Ascending aorta (tissue), 2 donors: ENCODE data around the gene MEGF8. TPM values are rescaled to one million over a fixed set of nuclear protein-coding genes. Genes with fewer than 3 reads are reported as not detected.

Experiments used
- DNase-seq, 2 donors: peaks; one replicate each; pipeline ENCODE4 v3.0.0-alpha.2; 2019; ENCODE audit warnings: low spot score in 2 of 2
- H3K27ac ChIP-seq, 2 donors: fragments of 200-600 bp; sonication (generic); one replicate each; pipeline ENCODE4 v1.5.1; 2016 to 2017; ENCODE audit warnings: mild to moderate bottlenecking in 1 of 2
- H3K27me3 ChIP-seq: fragments of 200-600 bp; sonication (generic); one replicate; pipeline ENCODE4 v1.5.1; 2017
- H3K36me3 ChIP-seq, 2 donors: fragments of 200-600 bp; sonication (generic); one replicate each; pipeline ENCODE4 v1.5.1; 2016
- H3K4me1 ChIP-seq, 2 donors: fragments of 200-600 bp; sonication (generic); one replicate each; pipeline ENCODE4 v1.5.1; 2016 to 2017; ENCODE audit warnings: mild to moderate bottlenecking in 1 of 2
- H3K4me3 ChIP-seq, 2 donors: fragments of 200-600 bp; sonication (generic); one replicate each; pipeline ENCODE4 v1.5.1; 2016 to 2017; ENCODE audit warnings: mild to moderate bottlenecking in 1 of 2
- H3K9me3 ChIP-seq, 2 donors: fragments of 200-600 bp; sonication (generic); one replicate each; pipeline ENCODE4 v1.5.1; 2016
- CTCF ChIP-seq, 3 experiments: fragments of 200-600 bp in 2 of 3; fragments of 450-650 bp in 1 of 3; sonication (generic) in 2 of 3; IDR thresholded peaks; one replicate each; pipeline ENCODE4 v1.5.1; 2016 to 2019; ENCODE audit warnings: antibody characterized with exemption in 3 of 3, mild to moderate bottlenecking in 1 of 3, moderate library complexity in 1 of 3
- intact Hi-C: fragments of 100-400 bp; cut with DNase I; formaldehyde crosslinking; loops from one replicate; pipeline ENCODE4 v1.15.1; 2023
- total RNA-seq: library from RNA; depleted of rRNA; stranded (reverse); fragments of >200 nt; gene quantifications from one replicate; pipeline ENCODE4 v1.1.0, GENCODE V29; 2016

Gene MEGF8
- total RNA-seq, 1 donor from 2014 or later = 61.8 TPM

DNA sequence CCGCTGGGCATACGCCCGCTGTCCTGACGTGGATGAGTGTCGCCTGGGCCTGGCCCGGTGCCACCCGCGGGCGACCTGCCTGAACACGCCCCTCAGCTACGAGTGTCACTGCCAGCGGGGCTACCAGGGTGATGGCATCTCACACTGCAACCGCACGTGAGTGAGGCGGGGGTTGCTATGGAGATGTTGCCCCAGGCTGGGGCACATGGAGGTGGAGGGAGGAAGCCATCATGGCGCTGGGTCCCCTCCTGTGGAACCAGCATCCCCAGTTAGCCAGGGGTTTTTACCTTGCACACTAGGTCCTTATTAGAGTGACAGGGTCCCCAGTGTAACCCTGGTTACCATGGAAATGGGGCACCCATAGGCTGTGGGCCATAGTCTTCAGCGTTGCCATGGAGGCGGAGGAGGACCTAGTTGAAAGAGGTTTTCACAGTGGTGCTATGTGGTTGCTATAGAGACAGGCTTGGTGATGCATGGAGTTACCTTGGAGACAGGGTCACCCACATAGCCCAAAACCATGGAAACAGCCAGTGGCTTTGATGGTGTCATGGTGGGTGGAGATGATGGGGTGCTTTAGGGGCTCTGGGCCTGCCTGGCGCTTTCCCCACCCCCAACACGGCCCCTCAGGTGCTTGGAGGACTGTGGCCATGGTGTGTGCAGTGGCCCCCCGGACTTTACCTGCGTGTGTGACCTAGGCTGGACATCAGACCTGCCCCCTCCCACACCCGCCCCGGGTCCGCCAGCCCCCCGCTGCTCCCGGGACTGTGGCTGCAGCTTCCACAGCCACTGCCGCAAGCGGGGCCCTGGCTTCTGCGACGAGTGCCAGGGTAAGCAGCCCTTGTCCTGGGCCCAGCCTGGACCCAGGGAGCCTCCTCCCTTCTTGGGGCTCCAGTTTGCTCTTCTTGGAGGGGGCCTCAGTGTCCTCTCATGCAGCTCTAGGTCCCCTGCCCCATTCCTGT is 27.1 kb downstream of the MEGF8 start:
- Histone ChIP-seq H3K36me3 (peaks cover 31 to 68% of the 10 kb centered on the region in 2 donors), H3K27me3 (no peaks in the 10 kb centered on the region), H3K4me3 (no peak overlapping the region), H3K4me1 (no peaks in the 10 kb centered on the region), H3K9me3 (no peaks in the 10 kb centered on the region), H3K27ac (no peak overlapping the region)
- no peak for DNase-seq
- no peak for TF ChIP-seq CTCF (IDR thresholded peaks at IDR 0.05)
- intact Hi-C loops = no loop called here

- Histone ChIP-seq H3K9me3 (no peaks in the 10 kb centered on the region), H3K27me3 (no peaks in the 10 kb centered on the region), H3K36me3 (peaks cover 38 to 70% of the 10 kb centered on the region in 2 donors), H3K4me1 (no peaks in the 10 kb centered on the region), H3K27ac (no peak overlapping the region), H3K4me3 (no peak overlapping the region)
- no peak for TF ChIP-seq CTCF (IDR thresholded peaks at IDR 0.05)
- DNase-seq = no peak
- intact Hi-C loops = no loop called here
Measured at GRCh38 chr19:42353341-42354015, 28.0 kb downstream of the MEGF8 start.

DNA sequence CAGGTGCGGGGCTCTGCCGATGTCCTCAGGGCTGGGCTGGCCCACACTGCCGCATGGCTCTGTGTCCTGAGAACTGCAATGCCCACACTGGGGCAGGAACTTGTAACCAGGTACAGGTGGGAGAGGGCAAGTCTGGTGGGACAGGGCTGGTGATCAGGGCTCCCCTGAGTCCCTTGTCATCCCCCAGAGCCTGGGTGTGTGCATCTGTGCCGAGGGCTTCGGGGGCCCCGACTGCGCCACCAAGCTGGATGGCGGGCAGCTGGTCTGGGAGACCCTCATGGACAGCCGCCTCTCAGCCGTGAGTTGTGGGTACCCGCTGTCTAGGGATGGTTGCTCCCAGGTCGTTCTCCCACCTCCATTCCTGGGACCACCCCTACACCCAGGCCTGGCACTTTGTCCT is 30.5 kb downstream of the MEGF8 start:
- no peak overlapping the region for H3K27ac ChIP-seq
- H3K4me3 ChIP-seq = no peak overlapping the region
- H3K36me3 ChIP-seq = peaks cover 30 to 78% of the 10 kb centered on the region in 2 donors
- no peak for DNase-seq
- no peak for TF ChIP-seq CTCF (IDR thresholded peaks at IDR 0.05)
- H3K4me1 ChIP-seq = no peaks in the 10 kb centered on the region
- intact Hi-C loops = no loop called here
- H3K27me3 ChIP-seq = no peaks in the 10 kb centered on the region
- no peaks in the 10 kb centered on the region for H3K9me3 ChIP-seq

- intact Hi-C loops = no loop called here
Measured at GRCh38 chr19:42356686-42357085, 31.3 kb downstream of the MEGF8 start.

GRCh38 chr19:42357290-42357689 is 31.9 kb downstream of the MEGF8 start:
- Histone ChIP-seq H3K9me3 (no peaks in the 10 kb centered on the region), H3K36me3 (peaks cover 30 to 84% of the 10 kb centered on the region in 2 donors), H3K27ac (no peak overlapping the region), H3K4me3 (no peak overlapping the region), H3K4me1 (no peaks in the 10 kb centered on the region), H3K27me3 (no peaks in the 10 kb centered on the region)
- DNase-seq = no peak
- intact Hi-C loops = no loop called here
- TF ChIP-seq CTCF (IDR thresholded peaks at IDR 0.05) = no peak

More at GRCh38 chr19:42356686-42357085, 31.3 kb downstream of the MEGF8 start:
- Histone ChIP-seq H3K27ac (no peak overlapping the region), H3K4me1 (no peaks in the 10 kb centered on the region), H3K4me3 (no peak overlapping the region), H3K9me3 (no peaks in the 10 kb centered on the region), H3K36me3 (peaks cover 30 to 78% of the 10 kb centered on the region in 2 donors), H3K27me3 (no peaks in the 10 kb centered on the region)
- TF ChIP-seq CTCF (IDR thresholded peaks at IDR 0.05) = no peak
- DNase-seq = no peak
